MCF 10A (cell line): ENCODE data around the gene GDNF. TPM values are rescaled to one million over a fixed set of nuclear protein-coding genes. Genes with fewer than 3 reads are reported as not detected.
"Not testable (repeated sequence)": the region's sequence is repeated elsewhere in the genome, so short reads cannot be mapped to it uniquely, and the experiment has no call there.

Experiments used
- BruUV-seq: library from RNA; stranded (reverse); fragments of 400-500 nt; replicated peaks from 2 replicates; lab custom pipeline; 2021; lab: Mats Ljungman, UMichigan
- CTCF ChIA-PET: fragments of 300-600 bp; sonication (Branson Sonifier 250); formaldehyde crosslinking; extraction: SDS; loops from one replicate; lab custom pipeline; 2021; ENCODE audit warnings: antibody characterized with exemption, inconsistent platforms; lab: Yijun Ruan, JAX
- POLR2A ChIA-PET: fragments of 300-600, 350-650 bp; sonication (Branson Sonifier 250); formaldehyde crosslinking; extraction: SDS; loops from one replicate; lab custom pipeline; 2020; ENCODE audit warnings: antibody characterized with exemption, inconsistent platforms; lab: Yijun Ruan, JAX
- DNase-seq: peaks from one replicate; pipeline ENCODE4 v3.0.0-alpha.2; 2018; ENCODE audit not compliant: unreplicated experiment
- H3K27ac Mint-ChIP-seq: one replicate; pipeline ENCODE4 v1.8.0; 2022; ENCODE audit warnings: mild to moderate bottlenecking, low read depth, mixed read lengths; ENCODE audit not compliant: unreplicated experiment
- H3K27me3 Mint-ChIP-seq: one replicate; pipeline ENCODE4 v1.8.0; 2022; ENCODE audit warnings: mixed read lengths; ENCODE audit not compliant: insufficient read depth, unreplicated experiment
- H3K36me3 Mint-ChIP-seq: one replicate; pipeline ENCODE4 v1.8.0; 2022; ENCODE audit warnings: mild to moderate bottlenecking, moderate library complexity, mixed read lengths; ENCODE audit not compliant: insufficient read depth, unreplicated experiment
- H3K4me1 Mint-ChIP-seq: one replicate; pipeline ENCODE4 v1.8.0; 2022; ENCODE audit warnings: mixed read lengths; ENCODE audit not compliant: insufficient read depth, unreplicated experiment
- H3K4me3 Mint-ChIP-seq: one replicate; pipeline ENCODE4 v1.8.0; 2022; ENCODE audit warnings: mild to moderate bottlenecking, moderate library complexity, mixed read lengths; ENCODE audit not compliant: unreplicated experiment
- H3K9me3 Mint-ChIP-seq: one replicate; pipeline ENCODE4 v1.8.0; 2022; ENCODE audit warnings: mixed read lengths; ENCODE audit not compliant: unreplicated experiment
- CTCF ChIP-seq: fragments of 200-600 bp; IDR thresholded peaks from one replicate; pipeline ENCODE4 v1.8.0; 2022; ENCODE audit warnings: antibody characterized with exemption, mild to moderate bottlenecking; ENCODE audit not compliant: unreplicated experiment
- intact Hi-C: fragments of 100-400 bp; cut with micrococcal nuclease; formaldehyde crosslinking; loops from 2 replicates; pipeline ENCODE4 v1.14.1; 2022
- total RNA-seq: library from RNA; stranded (reverse); gene quantifications from 2 replicates; pipeline ENCODE4 v1.2.3, GENCODE V29; 2022

Gene GDNF
- total RNA-seq, 1 experiment from 2014 or later = not detected

GRCh38 chr5:37786862-37787519 lies 52.9 kb downstream of the GDNF start:
- no peaks in the 10 kb centered on the region for H3K36me3 Mint-ChIP-seq
- no TSS peak for BruUV-seq
- POLR2A ChIA-PET = interaction anchor here (0.6 to 1.4 kb wide), 6 partner anchors 12 to 590 kb away, joined by 3 to 4 read pairs (median 3); no protein-coding TSS in a partner anchor
- H3K4me3 Mint-ChIP-seq = no peak overlapping the region
- H3K9me3 Mint-ChIP-seq = no peaks in the 10 kb centered on the region
- no peaks in the 10 kb centered on the region for H3K4me1 Mint-ChIP-seq
- DNase-seq = peak; percentile 45
- CTCF ChIA-PET = interaction anchor here (0.7 kb wide), 1 partner anchor 499 kb away, joined by 3 read pairs; no protein-coding TSS in a partner anchor
- no peak overlapping the region for H3K27ac Mint-ChIP-seq
- intact Hi-C loops = no loop called here
- H3K27me3 Mint-ChIP-seq = no peaks in the 10 kb centered on the region
- no peak for TF ChIP-seq CTCF

DNA sequence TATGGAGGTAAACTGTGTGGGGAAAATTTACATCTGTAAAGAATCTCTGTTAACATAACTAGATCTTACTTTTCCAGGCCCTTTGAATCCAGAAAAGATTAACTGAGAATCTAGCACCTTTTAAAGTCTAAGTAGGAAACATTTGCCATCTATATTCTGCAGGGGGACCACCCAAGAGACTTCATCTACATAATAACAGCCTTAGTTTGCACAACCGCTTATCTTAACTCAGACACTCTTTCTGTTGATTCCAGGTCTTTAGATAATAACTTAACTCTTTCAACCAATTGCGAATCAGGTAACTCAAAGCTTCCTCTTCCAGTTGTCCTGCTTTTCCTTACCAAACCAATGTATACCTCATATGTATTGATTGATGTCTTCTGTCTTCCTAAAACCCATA lies 53.4 kb downstream of the GDNF start:
- Mint-ChIP-seq H3K36me3 (no peaks in the 10 kb centered on the region), H3K9me3 (no peaks in the 10 kb centered on the region), H3K27ac (no peak overlapping the region), H3K4me1 (no peaks in the 10 kb centered on the region), H3K27me3 (no peaks in the 10 kb centered on the region), H3K4me3 (no peak overlapping the region)
- CTCF ChIA-PET = no interaction called here
- POLR2A ChIA-PET = interaction anchor here (0.6 to 1.4 kb wide), 5 partner anchors 13 to 49 kb away, joined by 3 read pairs; no protein-coding TSS in a partner anchor
- no peak for DNase-seq
- intact Hi-C loops = no loop called here
- no peak for TF ChIP-seq CTCF
- BruUV-seq = no TSS peak

GRCh38 chr5:37781409-37781808 lies 58.4 kb downstream of the GDNF start:
- H3K36me3 Mint-ChIP-seq, H3K4me3 Mint-ChIP-seq, H3K27me3 Mint-ChIP-seq, BruUV-seq, H3K27ac Mint-ChIP-seq, H3K4me1 Mint-ChIP-seq, H3K9me3 Mint-ChIP-seq, intact Hi-C loops, CTCF ChIA-PET, DNase-seq: not testable (repeated sequence)
- POLR2A ChIA-PET = interaction anchor here (0.6 kb wide), 1 partner anchor 9 kb away, joined by 3 read pairs; no protein-coding TSS in a partner anchor

GRCh38 chr5:37777432-37778130 lies 62.3 kb downstream of the GDNF start:
- Mint-ChIP-seq H3K4me3 (no peak overlapping the region), H3K27me3 (no peaks in the 10 kb centered on the region), H3K27ac (no peak overlapping the region), H3K36me3 (no peaks in the 10 kb centered on the region), H3K9me3 (peaks cover 7% of the 10 kb centered on the region), H3K4me1 (no peaks in the 10 kb centered on the region)
- intact Hi-C loops = no loop called here
- no TSS peak for BruUV-seq
- no peak for DNase-seq
- no peak for TF ChIP-seq CTCF
- POLR2A ChIA-PET = interaction anchor here (1.7 kb wide), 1 partner anchor 8 kb away, joined by 4 read pairs; no protein-coding TSS in a partner anchor
- CTCF ChIA-PET = interaction anchor here (0.6 to 1.7 kb wide), 3 partner anchors 11 to 15 kb away, joined by 3 to 5 read pairs (median 4); no protein-coding TSS in a partner anchor
